Transverse colon (tissue), 4 donors: ENCODE results near the gene ANKRD44. TPM values are rescaled to one million over a fixed set of nuclear protein-coding genes. Genes with fewer than 3 reads are reported as not detected.
A peak's percentile ranks its signal among the peaks of the same experiment; 100 is the strongest.

ENCODE experiments used
- DNase-seq: peaks from one replicate; pipeline ENCODE4 v3.0.0-alpha.2; 2019
- H3K27ac ChIP-seq, 4 donors: fragments of 200-600 bp; sonication (generic); 2 replicates each; pipeline ENCODE4 v1.5.1; 2016 to 2018; ENCODE audit warnings: inconsistent platforms in 4 of 4
- H3K27me3 ChIP-seq: fragments of 200-600 bp; sonication (generic); 2 replicates; pipeline ENCODE4 v1.5.1; 2017; ENCODE audit warnings: inconsistent platforms
- H3K36me3 ChIP-seq, 4 donors: fragments of 200-600 bp; sonication (generic); 2 replicates each; pipeline ENCODE4 v1.5.1; 2017 to 2019; ENCODE audit warnings: inconsistent platforms in 4 of 4
- H3K4me1 ChIP-seq, 4 donors: fragments of 200-600 bp; sonication (generic); 2 replicates each; pipeline ENCODE4 v1.5.1; 2017 to 2020; ENCODE audit warnings: inconsistent platforms in 4 of 4
- H3K4me3 ChIP-seq, 4 donors: fragments of 200-600 bp; sonication (generic); 1 replicate in 1 of 4; 2 replicates in 3 of 4; pipeline versions ENCODE4 v1.5.1 to v1.6.1; 2017 to 2019; ENCODE audit warnings: inconsistent platforms in 4 of 4
- H3K9me3 ChIP-seq, 2 donors: fragments of 200-600 bp; sonication (generic); 2 replicates each; pipeline ENCODE4 v1.5.1; 2017 to 2019; ENCODE audit warnings: inconsistent platforms in 2 of 2
- EP300 ChIP-seq: sonication (generic); formaldehyde crosslinking; IDR thresholded peaks from one replicate; pipeline ENCODE4 v1.6.1; 2017; ENCODE audit warnings: antibody characterized with exemption, low read depth
- POLR2A ChIP-seq: fragments of 450-650 bp; IDR thresholded peaks from one replicate; pipeline ENCODE4 v1.6.1; 2016; ENCODE audit warnings: antibody characterized with exemption, mild to moderate bottlenecking, moderate library complexity
- POLR2AphosphoS5 ChIP-seq, 3 donors: sonication (generic); formaldehyde crosslinking; IDR thresholded peaks; one replicate each; pipeline ENCODE4 v1.6.1; 2016; ENCODE audit warnings: antibody characterized with exemption in 3 of 3
- WGBS, 2 donors: methylation state at CpG; one replicate each; pipeline ENCODE4 v1.1.5; 2018; ENCODE audit warnings: low coverage in 1 of 2; 5-methylcytosine and 5-hydroxymethylcytosine counted together
- in situ Hi-C, 4 donors: fragments of 200-750 bp; cut with MboI; loops; one replicate each; pipeline versions ENCODE4 v1.15.0 to v1.15.1; 2017; ENCODE audit warnings: low sequenced_read_pairs in 3 of 4, low pct_ligation_motif_present in 1 of 4, low pct_unique_long_range_greater_than_20kb in 1 of 4
- intact Hi-C: fragments of 100-400 bp; cut with DNase I; formaldehyde crosslinking; loops from one replicate; pipeline ENCODE4 v1.15.1; 2023; ENCODE audit warnings: low total_unique reads
- total RNA-seq, 4 donors: library from RNA; depleted of rRNA; stranded (reverse); fragments of >200 nt; gene quantifications; one replicate each; pipeline ENCODE4 v1.1.0, GENCODE V29; 2016
- TF ChIP-seq, protein P1 (sequence below), 5 experiments: fragments of 200-600 bp in 3 of 5; fragments of 450-650 bp in 2 of 5; sonication (generic) in 3 of 5; IDR thresholded peaks; 1 replicate in 2 of 5; 2 replicates in 3 of 5; pipeline ENCODE4 v1.5.1; 2016 to 2017; ENCODE audit warnings: antibody characterized with exemption in 5 of 5, inconsistent platforms in 3 of 5, mild to moderate bottlenecking in 2 of 5, moderate library complexity in 1 of 5

The ANKRD44 gene
- total RNA-seq, 4 donors from 2014 or later, result 13.9 to 46.8 (median 27.5) TPM

DNA sequence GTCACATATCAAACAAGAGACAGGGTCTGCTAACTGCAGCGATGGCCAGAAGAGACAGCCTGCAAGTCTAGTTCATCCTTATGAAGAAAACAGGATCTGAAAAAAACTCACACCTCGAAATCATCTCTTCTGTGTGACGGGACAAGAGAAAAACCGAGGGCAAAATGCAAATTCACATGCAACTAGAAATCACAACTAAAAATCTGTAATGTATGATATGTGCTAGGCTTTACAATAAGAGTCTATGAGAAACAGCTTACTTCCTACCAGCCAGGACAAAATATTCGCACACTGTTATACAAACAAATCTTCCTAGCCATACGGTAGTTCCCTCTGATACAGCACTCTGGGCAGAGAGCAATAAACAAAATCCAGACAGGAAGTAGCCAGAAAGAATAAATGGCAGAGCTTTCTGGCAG, 48.8 kb downstream of the ANKRD44 start:
- no peaks in the 10 kb centered on the region for H3K9me3 ChIP-seq
- peaks cover 10 to 63% (median 19%) of the 10 kb centered on the region in 4 donors for H3K4me1 ChIP-seq
- 8 to 13% methylated on average over 6 of the region's 6 CpGs for WGBS, 2 donors
- peak overlapping the region in 1 of 4 donors; percentile 9 for H3K4me3 ChIP-seq
- H3K27me3 ChIP-seq, result no peaks in the 10 kb centered on the region
- intact Hi-C loops (no loop called here), in situ Hi-C loops (no loop called here)
- H3K27ac ChIP-seq, result peak overlapping the region; percentile 70 to 79 (median 72)
- TF ChIP-seq EP300, result no peak
- no peak for TF ChIP-seq POLR2A
- TF ChIP-seq, protein P1, sequence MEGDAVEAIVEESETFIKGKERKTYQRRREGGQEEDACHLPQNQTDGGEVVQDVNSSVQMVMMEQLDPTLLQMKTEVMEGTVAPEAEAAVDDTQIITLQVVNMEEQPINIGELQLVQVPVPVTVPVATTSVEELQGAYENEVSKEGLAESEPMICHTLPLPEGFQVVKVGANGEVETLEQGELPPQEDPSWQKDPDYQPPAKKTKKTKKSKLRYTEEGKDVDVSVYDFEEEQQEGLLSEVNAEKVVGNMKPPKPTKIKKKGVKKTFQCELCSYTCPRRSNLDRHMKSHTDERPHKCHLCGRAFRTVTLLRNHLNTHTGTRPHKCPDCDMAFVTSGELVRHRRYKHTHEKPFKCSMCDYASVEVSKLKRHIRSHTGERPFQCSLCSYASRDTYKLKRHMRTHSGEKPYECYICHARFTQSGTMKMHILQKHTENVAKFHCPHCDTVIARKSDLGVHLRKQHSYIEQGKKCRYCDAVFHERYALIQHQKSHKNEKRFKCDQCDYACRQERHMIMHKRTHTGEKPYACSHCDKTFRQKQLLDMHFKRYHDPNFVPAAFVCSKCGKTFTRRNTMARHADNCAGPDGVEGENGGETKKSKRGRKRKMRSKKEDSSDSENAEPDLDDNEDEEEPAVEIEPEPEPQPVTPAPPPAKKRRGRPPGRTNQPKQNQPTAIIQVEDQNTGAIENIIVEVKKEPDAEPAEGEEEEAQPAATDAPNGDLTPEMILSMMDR (IDR thresholded peaks at IDR 0.05), result no peak
- peak in 1 of 3 donors; percentile 14 for TF ChIP-seq POLR2AphosphoS5 (IDR thresholded peaks at IDR 0.05)
- no peaks in the 10 kb centered on the region for H3K36me3 ChIP-seq
- no peak for DNase-seq

DNA sequence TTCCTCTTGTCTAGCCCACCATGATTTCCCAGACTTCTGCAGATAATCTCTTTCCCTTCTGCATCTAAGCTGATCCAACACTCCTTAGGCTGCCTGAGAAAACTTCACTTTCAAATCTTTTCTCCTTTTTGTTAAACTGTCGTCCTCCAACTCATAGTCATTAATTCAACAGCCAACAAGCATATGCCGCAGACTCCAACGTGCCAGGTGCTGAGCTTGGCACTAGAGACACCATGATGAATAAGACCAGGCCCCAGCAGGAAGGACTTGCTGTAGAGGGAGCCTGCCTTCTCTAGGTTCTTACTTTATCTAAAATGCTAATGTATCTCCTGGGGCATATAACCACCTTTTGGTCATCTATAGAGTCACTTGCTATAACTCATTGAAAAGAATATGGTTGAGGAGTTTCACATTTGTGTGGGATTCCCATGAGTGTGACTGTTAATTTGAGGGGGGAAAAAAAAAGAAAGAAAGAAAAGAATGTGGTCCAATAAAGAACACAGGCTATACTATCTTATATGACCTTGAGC, 51.0 kb downstream of the ANKRD44 start:
- H3K4me3 ChIP-seq, result no peak overlapping the region
- peak overlapping the region in 1 of 4 donors; percentile 16 for H3K27ac ChIP-seq
- no peaks in the 10 kb centered on the region for H3K36me3 ChIP-seq
- TF ChIP-seq POLR2AphosphoS5 (IDR thresholded peaks at IDR 0.05) (no peak), POLR2A (no peak), EP300 (no peak)
- TF ChIP-seq, protein P1 (IDR thresholded peaks at IDR 0.05), result no peak
- 74 to 79% methylated on average over 3 of the region's 3 CpGs for WGBS, 2 donors
- in situ Hi-C loops (no loop called here), intact Hi-C loops (no loop called here)
- H3K4me1 ChIP-seq, result peaks cover 13 to 63% (median 28%) of the 10 kb centered on the region in 4 donors
- DNase-seq, result no peak
- no peaks in the 10 kb centered on the region for H3K9me3 ChIP-seq
- H3K27me3 ChIP-seq, result no peaks in the 10 kb centered on the region

DNA sequence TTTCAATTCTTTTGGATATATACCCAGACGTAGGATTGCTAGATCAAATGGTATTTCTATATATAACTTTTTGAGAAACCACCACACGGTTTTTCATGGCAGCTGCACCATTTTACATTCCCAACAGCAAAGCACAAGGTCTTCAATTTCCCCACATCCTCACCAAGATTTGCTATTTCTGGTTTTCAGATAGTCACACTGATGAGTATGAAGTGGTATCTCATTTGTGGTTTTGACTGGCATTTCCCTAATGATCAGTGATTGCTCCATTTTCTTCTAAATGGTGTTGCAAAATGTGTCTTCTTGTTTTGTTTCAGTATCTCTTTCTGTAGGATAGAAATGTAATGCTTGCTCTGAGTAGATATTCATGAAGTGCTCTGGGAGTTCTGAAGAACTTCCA, 52.0 kb downstream of the ANKRD44 start:
- no peaks in the 10 kb centered on the region for H3K36me3 ChIP-seq
- in situ Hi-C loops, result no loop called here
- H3K27me3 ChIP-seq, result no peaks in the 10 kb centered on the region
- no peak overlapping the region for H3K4me3 ChIP-seq
- H3K4me1 ChIP-seq, result peaks cover 13 to 53% (median 22%) of the 10 kb centered on the region in 4 donors
- H3K9me3 ChIP-seq, result no peaks in the 10 kb centered on the region
- intact Hi-C loops, result no loop called here
- peak overlapping the region in 2 of 4 donors; percentile 10 to 16 for H3K27ac ChIP-seq
- 68 to 79% methylated on average over 2 of the region's 2 CpGs for WGBS, 2 donors
- TF ChIP-seq POLR2AphosphoS5 (IDR thresholded peaks at IDR 0.05), result no peak
- TF ChIP-seq, protein P1 (IDR thresholded peaks at IDR 0.05), result no peak
- no peak for TF ChIP-seq EP300
- no peak for TF ChIP-seq POLR2A
- no peak for DNase-seq

DNA sequence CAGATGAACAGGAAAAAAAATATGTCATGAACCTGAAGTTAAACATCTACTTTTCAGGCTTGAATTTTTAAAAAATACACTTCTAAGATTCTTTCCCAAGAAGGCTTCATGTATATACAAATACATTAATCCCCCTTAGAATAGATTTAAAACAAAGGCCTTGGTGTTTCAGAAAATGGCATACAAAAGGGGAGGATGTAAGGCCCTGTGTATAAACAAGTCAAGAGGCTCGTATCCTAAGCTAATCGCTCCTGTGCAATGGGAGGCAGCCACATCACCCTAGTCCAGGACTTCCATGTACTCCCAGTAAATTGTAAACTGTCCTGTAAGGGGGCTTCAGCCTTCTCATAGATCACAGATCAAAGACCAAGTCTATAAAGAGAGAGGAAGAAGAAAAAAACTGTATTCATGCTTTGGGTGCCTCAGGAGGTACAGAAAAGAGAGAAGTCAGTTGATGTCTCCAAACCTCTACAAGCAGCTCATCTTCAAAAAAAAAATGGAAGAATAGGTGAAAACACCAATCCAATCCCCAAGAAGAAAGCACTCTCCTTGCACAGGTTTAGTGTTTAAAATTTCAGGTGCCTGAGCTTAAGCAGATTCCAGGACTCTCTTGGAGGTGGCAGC, 53.9 kb downstream of the ANKRD44 start:
- H3K27ac ChIP-seq, result peak overlapping the region; percentile 60 to 82 (median 72)

More for the DNA sequence above, 53.9 kb downstream of the ANKRD44 start:
- no peaks in the 10 kb centered on the region for H3K36me3 ChIP-seq
- H3K4me3 ChIP-seq, result no peak overlapping the region
- in situ Hi-C loops (no loop called here), intact Hi-C loops (no loop called here)
- no peak for TF ChIP-seq POLR2A
- no peak for TF ChIP-seq EP300
- TF ChIP-seq, protein P1 (IDR thresholded peaks at IDR 0.05), result no peak
- TF ChIP-seq POLR2AphosphoS5 (IDR thresholded peaks at IDR 0.05), result no peak
- no peaks in the 10 kb centered on the region for H3K9me3 ChIP-seq
- peaks cover 5 to 42% (median 16%) of the 10 kb centered on the region in 4 donors for H3K4me1 ChIP-seq
- H3K27me3 ChIP-seq, result no peaks in the 10 kb centered on the region
- DNase-seq, result no peak
- whole genome bisulfite sequencing, 2 donors, result 50 to 60% methylated on average over 1 to 2 of the region's 2 CpGs
